ENCODE results near the gene TRPM2. TPM values are rescaled to one million over a fixed set of nuclear protein-coding genes. Genes with fewer than 3 reads are reported as not detected.

Gene TRPM2
- total and polyA plus RNA-seq, 2 of the 4 experiments (the other 2 are of a cell fraction): not detected

- Histone ChIP-seq H3K4me2 (ENCODE audit: low read depth, low read length) (no peak overlapping the region), H4K8ac (ENCODE audit: low read depth in 2 of 2, low read length in 2 of 2) (no peak overlapping the region), H4K20me1 (ENCODE audit: insufficient read depth, low read length) (no peaks in the 10 kb centered on the region), H3K36me3 (ENCODE audit: control insufficient read depth, insufficient read depth, low read length) (no peaks in the 10 kb centered on the region), H3K27ac (ENCODE audit: insufficient read depth, low read length) (no peak overlapping the region), H2BK120ac (ENCODE audit: low read depth, low read length) (no peak overlapping the region), H2AK9ac (replicated peaks; ENCODE audit: low read depth, low read length, poor library complexity) (no peak overlapping the region), H2AFZ (replicated peaks; ENCODE audit: low read length, poor library complexity) (no peak overlapping the region), H4K91ac (ENCODE audit: insufficient read depth, low read depth, low read length) (no peak overlapping the region), H2AK5ac (ENCODE audit: low read depth, low read length) (no peak overlapping the region), H3K9me1 (ENCODE audit: insufficient read depth, low read length) (no peaks in the 10 kb centered on the region), H2BK15ac (ENCODE audit: low read depth, low read length) (no peak overlapping the region), H3K4me3 (ENCODE audit: insufficient read depth, low read depth, low read length) (no peak overlapping the region), H4K5ac (ENCODE audit: low read depth, low read length) (no peak overlapping the region), H3K18ac (ENCODE audit: low read depth, low read length) (no peak overlapping the region), H2BK5ac (ENCODE audit: low read depth, low read length, poor library complexity, severe bottlenecking) (no peak overlapping the region), H3K23ac (ENCODE audit: low read depth, low read length) (no peak overlapping the region), H3K9me3 (ENCODE audit: control insufficient read depth, insufficient read depth, low read length) (peaks cover 2% of the 10 kb centered on the region; the same call in 1 of the 2 replicates), H3K79me1 (ENCODE audit: low read depth in 1 of 2, low read length in 2 of 2) (no peaks in the 10 kb centered on the region), H3K14ac (replicated peaks; ENCODE audit: low read depth, low read length) (no peak overlapping the region), H3K56ac (ENCODE audit: extremely low read depth, insufficient read depth, low read length) (no peak overlapping the region), H3K4ac (ENCODE audit: low read depth, low read length) (no peak overlapping the region), H3K9ac (ENCODE audit: low read depth, low read length) (no peak overlapping the region), H3K27me3 (ENCODE audit: control insufficient read depth, insufficient read depth, low read length) (no peaks in the 10 kb centered on the region), H2BK20ac (ENCODE audit: low read depth, low read length) (no peak overlapping the region), H3K4me1 (ENCODE audit: control insufficient read depth, insufficient read depth, low read length) (no peaks in the 10 kb centered on the region)
- ChIA-PET POLR2A (ENCODE audit: unreplicated experiment) (no interaction called here), CTCF (no interaction called here)
- TF ChIP-seq CHD1 (IDR thresholded peaks at IDR 0.05; ENCODE audit: low read depth, low read length): no peak
- TF ChIP-seq POLR2A (IDR thresholded peaks at IDR 0.05; ENCODE audit: low read depth, low read length): no peak
- TF ChIP-seq CEBPB (IDR thresholded peaks at IDR 0.05; ENCODE audit: low read depth, low read length): no peak
- no peak for TF ChIP-seq USF2 (IDR thresholded peaks at IDR 0.05; ENCODE audit: low read depth, low read length)
- TF ChIP-seq CTCF (conservative IDR thresholded peaks at IDR 0.05; ENCODE audit: low read depth, low read length): no peak
- no peak for TF ChIP-seq RCOR1 (IDR thresholded peaks at IDR 0.05; ENCODE audit: insufficient replicate concordance, low read length)
- no peak for TF ChIP-seq MXI1 (IDR thresholded peaks at IDR 0.05; ENCODE audit: borderline replicate concordance, low read depth, low read length)
- TF ChIP-seq NFE2L2 (IDR thresholded peaks at IDR 0.05; ENCODE audit: low read depth, low read length): no peak
- no peak for TF ChIP-seq FOS (IDR thresholded peaks at IDR 0.05; ENCODE audit: low read depth, low read length)
- 80% methylated on average over 1 of the region's 12 CpGs; no CpG with 5 or more reads in 1 of the 2 experiments for WGBS, 2 experiments (ENCODE audit: extremely low coverage in 2 of 2, insufficient read length in 1 of 2)
- in situ Hi-C loops (cut with MboI; ENCODE audit: low sequenced_read_pairs): no loop called here
- no TSS peak for BruUV-seq (replicated peaks)
- intact Hi-C loops (cut with micrococcal nuclease): no loop called here
- dilution Hi-C loops (cut with HindIII; ENCODE audit: low sequenced_read_pairs, unreplicated experiment): no loop called here
- ATAC-seq (ENCODE audit: low read depth) (no peak), DNase-seq (no peak)
These were observed 110.9 kb downstream of the TRPM2 start for GRCh38 chr21:44464351-44464750.

All from IMR-90 (cell line).